IMR-90 (cell line): ENCODE data around the gene WDFY2. TPM values are rescaled to one million over a fixed set of nuclear protein-coding genes. Genes with fewer than 3 reads are reported as not detected.
A peak's percentile ranks its signal among the peaks of the same experiment; 100 is the strongest.

Source experiments
- ATAC-seq: fragments of 200-7000 bp; cut with Tn5 transposase; 2 replicates; pipeline ENCODE4 v1.9.1; 2020; ENCODE audit warnings: low read depth, mild to moderate bottlenecking, moderate library complexity
- BruUV-seq: library from RNA; stranded (reverse); fragments of 400-500 nt; replicated peaks from 2 replicates; lab custom pipeline; 2021; lab: Mats Ljungman, UMichigan
- CTCF ChIA-PET: fragments of 300-600 bp; formaldehyde crosslinking; extraction: SDS; loops from one replicate; lab custom pipeline; 2021; ENCODE audit warnings: antibody characterized with exemption; lab: Yijun Ruan, JAX
- POLR2A ChIA-PET: fragments of 300-600 bp; sonication (Branson Sonifier 250); formaldehyde crosslinking; loops from one replicate; lab custom pipeline; 2022; ENCODE audit warnings: antibody characterized with exemption; ENCODE audit not compliant: unreplicated experiment; lab: Charles Lee
- DNase-seq: peaks from one replicate; pipeline ENCODE4 v3.0.0; 2013
- H2AFZ ChIP-seq: replicated peaks from 2 replicates; pipeline ENCODE3; 2013; ENCODE audit warnings: low read length, mild to moderate bottlenecking; ENCODE audit not compliant: poor library complexity
- H2AK5ac ChIP-seq: 2 replicates; pipeline ENCODE4 v1.6.1; 2013; ENCODE audit warnings: low read depth, low read length, inconsistent platforms
- H2AK9ac ChIP-seq: replicated peaks from 2 replicates; pipeline ENCODE3; 2013; ENCODE audit warnings: mild to moderate bottlenecking, low read depth, low read length, moderate library complexity; ENCODE audit not compliant: poor library complexity
- H2BK120ac ChIP-seq: 2 replicates; pipeline ENCODE4 v1.6.1; 2013; ENCODE audit warnings: low read depth, low read length, inconsistent platforms
- H2BK15ac ChIP-seq: 3 replicates; pipeline ENCODE4 v1.6.1; 2013; ENCODE audit warnings: low read depth, low read length, inconsistent platforms
- H2BK20ac ChIP-seq: 2 replicates; pipeline ENCODE4 v1.6.1; 2013; ENCODE audit warnings: low read depth, mild to moderate bottlenecking, inconsistent platforms, low read length, moderate library complexity
- H2BK5ac ChIP-seq: 2 replicates; pipeline ENCODE4 v1.6.1; 2013; ENCODE audit warnings: mild to moderate bottlenecking, low read depth, low read length, inconsistent platforms; ENCODE audit not compliant: poor library complexity, severe bottlenecking
- H3K14ac ChIP-seq: replicated peaks from 2 replicates; pipeline ENCODE4 v1.6.1; 2013; ENCODE audit warnings: low read depth, low read length, inconsistent platforms
- H3K18ac ChIP-seq: 2 replicates; pipeline ENCODE4 v1.6.1; 2013; ENCODE audit warnings: low read depth, low read length, control low read depth
- H3K23ac ChIP-seq: 2 replicates; pipeline ENCODE4 v1.6.1; 2013; ENCODE audit warnings: low read depth, low read length, inconsistent platforms
- H3K27ac ChIP-seq: 2 replicates; pipeline ENCODE4 v1.5.1; 2013; ENCODE audit warnings: mild to moderate bottlenecking, control low read depth, low read length; ENCODE audit not compliant: insufficient read depth
- H3K27me3 ChIP-seq: 2 replicates; pipeline ENCODE4 v1.6.1; 2013; ENCODE audit warnings: low read length; ENCODE audit not compliant: control insufficient read depth, insufficient read depth
- H3K36me3 ChIP-seq: 2 replicates; pipeline ENCODE4 v1.6.1; 2013; ENCODE audit warnings: low read length, mixed read lengths; ENCODE audit not compliant: control insufficient read depth, insufficient read depth
- H3K4ac ChIP-seq: 2 replicates; pipeline ENCODE4 v1.6.1; 2013; ENCODE audit warnings: low read depth, low read length, inconsistent platforms
- H3K4me1 ChIP-seq: 2 replicates; pipeline ENCODE4 v1.6.1; 2013; ENCODE audit warnings: low read length, mixed read lengths; ENCODE audit not compliant: control insufficient read depth, insufficient read depth
- H3K4me2 ChIP-seq: 2 replicates; pipeline ENCODE4 v1.6.1; 2013; ENCODE audit warnings: low read depth, mild to moderate bottlenecking, control low read depth, low read length, moderate library complexity
- H3K4me3 ChIP-seq: 2 replicates; pipeline ENCODE4 v1.5.1; 2013; ENCODE audit warnings: low read depth, mild to moderate bottlenecking, control low read depth, low read length, moderate library complexity; ENCODE audit not compliant: insufficient read depth
- H3K56ac ChIP-seq: 2 replicates; pipeline ENCODE4 v1.6.1; 2013; ENCODE audit warnings: low read length, inconsistent platforms; ENCODE audit not compliant: insufficient read depth; ENCODE audit errors: extremely low read depth
- H3K79me1 ChIP-seq, 2 experiments: 2 replicates each; pipeline ENCODE4 v1.6.1; 2013; ENCODE audit warnings: low read length in 2 of 2, inconsistent platforms in 1 of 2, low read depth in 1 of 2
- H3K9ac ChIP-seq: 2 replicates; pipeline ENCODE4 v1.6.1; 2013; ENCODE audit warnings: low read depth, low read length, control low read depth
- H3K9me1 ChIP-seq: 2 replicates; pipeline ENCODE4 v1.6.1; 2013; ENCODE audit warnings: low read length, inconsistent platforms; ENCODE audit not compliant: insufficient read depth
- H3K9me3 ChIP-seq: 2 replicates; pipeline ENCODE4 v1.6.1; 2013; ENCODE audit warnings: low read length; ENCODE audit not compliant: control insufficient read depth, insufficient read depth
- H4K20me1 ChIP-seq: 2 replicates; pipeline ENCODE4 v1.6.1; 2013; ENCODE audit warnings: low read length, inconsistent platforms; ENCODE audit not compliant: insufficient read depth
- H4K5ac ChIP-seq: 2 replicates; pipeline ENCODE4 v1.6.1; 2013; ENCODE audit warnings: mild to moderate bottlenecking, low read depth, low read length, control low read depth
- H4K8ac ChIP-seq, 2 experiments: 2 replicates each; pipeline ENCODE4 v1.6.1; 2013; ENCODE audit warnings: low read depth in 2 of 2, low read length in 2 of 2, control low read depth in 1 of 2, inconsistent platforms in 1 of 2
- H4K91ac ChIP-seq: 2 replicates; pipeline ENCODE4 v1.6.1; 2013; ENCODE audit warnings: low read depth, low read length, inconsistent platforms; ENCODE audit not compliant: insufficient read depth
- BHLHE40 ChIP-seq: fragments of 150-350 bp; IDR thresholded peaks from 2 replicates; pipeline ENCODE4 v1.6.1; 2016; ENCODE audit warnings: mild to moderate bottlenecking, low read depth, low read length
- CEBPB ChIP-seq: IDR thresholded peaks from 2 replicates; pipeline ENCODE4 v1.6.1; 2012; ENCODE audit warnings: low read depth, low read length, improper control_type of control experiment
- CHD1 ChIP-seq: IDR thresholded peaks from 2 replicates; pipeline ENCODE4 v1.6.1; 2012; ENCODE audit warnings: low read depth, low read length, improper control_type of control experiment
- FOS ChIP-seq: fragments of 150-350 bp; IDR thresholded peaks from 2 replicates; pipeline ENCODE4 v1.6.1; 2016; ENCODE audit warnings: low read depth, low read length
- MAFK ChIP-seq: IDR thresholded peaks from 2 replicates; pipeline ENCODE4 v1.6.1; 2012; ENCODE audit warnings: low read depth, low read length, improper control_type of control experiment
- MAZ ChIP-seq: IDR thresholded peaks from 2 replicates; pipeline ENCODE4 v1.6.1; 2012; ENCODE audit warnings: low read depth, mild to moderate bottlenecking, low read length, improper control_type of control experiment, moderate library complexity, borderline replicate concordance
- MXI1 ChIP-seq: IDR thresholded peaks from 2 replicates; pipeline ENCODE4 v1.6.1; 2012; ENCODE audit warnings: low read depth, mild to moderate bottlenecking, low read length, moderate library complexity, borderline replicate concordance
- NFE2L2 ChIP-seq: fragments of 150-350 bp; IDR thresholded peaks from 2 replicates; pipeline ENCODE4 v1.6.1; 2016; ENCODE audit warnings: low read depth, mild to moderate bottlenecking, low read length
- POLR2A ChIP-seq: IDR thresholded peaks from 2 replicates; pipeline ENCODE4 v1.6.1; 2012; ENCODE audit warnings: mild to moderate bottlenecking, low read depth, low read length
- RAD21 ChIP-seq: IDR thresholded peaks from 2 replicates; pipeline ENCODE4 v1.6.1; 2012; ENCODE audit warnings: low read length, improper control_type of control experiment
- RCOR1 ChIP-seq: IDR thresholded peaks from 2 replicates; pipeline ENCODE4 v1.6.1; 2012; ENCODE audit warnings: mild to moderate bottlenecking, low read length, improper control_type of control experiment; ENCODE audit not compliant: insufficient replicate concordance
- RFX5 ChIP-seq: IDR thresholded peaks from 2 replicates; pipeline ENCODE4 v1.8.0; 2012; ENCODE audit warnings: low read depth, mild to moderate bottlenecking, low read length, moderate library complexity
- SMC3 ChIP-seq: fragments of 150-350 bp; IDR thresholded peaks from 2 replicates; pipeline ENCODE4 v1.6.1; 2016; ENCODE audit warnings: low read depth, mild to moderate bottlenecking, antibody characterized with exemption, low read length, moderate library complexity
- WGBS, 2 experiments: methylation state at CpG; one replicate each; pipeline versions ENCODE4 v1.1.5 to v1.1.7; 2013; ENCODE audit warnings: missing lambda C conversion rate in 2 of 2; ENCODE audit not compliant: insufficient read length in 1 of 2; ENCODE audit errors: extremely low coverage in 2 of 2; 5-methylcytosine and 5-hydroxymethylcytosine counted together
- dilution Hi-C: fragments of 300-500 bp; cut with HindIII; formaldehyde crosslinking; loops from one replicate; pipeline ENCODE4 v1.14.3; 2018; ENCODE audit warnings: low sequenced_read_pairs; ENCODE audit not compliant: unreplicated experiment
- in situ Hi-C: fragments of 300-500 bp; cut with MboI; formaldehyde crosslinking; loops from 3 replicates; pipeline ENCODE4 v1.14.3; 2019; ENCODE audit warnings: low sequenced_read_pairs, inconsistent platforms, mixed read lengths
- intact Hi-C: fragments of 100-400 bp; cut with micrococcal nuclease; formaldehyde crosslinking; loops from 2 replicates; pipeline ENCODE4 v1.10.0; 2022
- polyA plus RNA-seq, 3 experiments: library from polyadenylated mRNA; depleted of rRNA; stranded (reverse); fragments of >200 nt; gene quantifications; 2 replicates each; pipeline ENCODE4 v1.2.3, GENCODE V29; 2012; ENCODE audit warnings: low replicate concordance in 1 of 3
- total RNA-seq: library from RNA; depleted of rRNA; stranded (reverse); fragments of >200 nt; gene quantifications from 2 replicates; pipeline ENCODE4 v1.2.3, GENCODE V29; 2012
- TF ChIP-seq, protein P1 (sequence below): fragments of 150-350 bp; IDR thresholded peaks from 2 replicates; pipeline ENCODE4 v1.6.1; 2016; ENCODE audit warnings: low read depth, mild to moderate bottlenecking, low read length, moderate library complexity, borderline replicate concordance
- TF ChIP-seq, protein P2 (sequence below): conservative IDR thresholded peaks from 2 replicates; pipeline ENCODE4 v1.5.1; 2012; ENCODE audit warnings: mild to moderate bottlenecking, low read depth, low read length, improper control_type of control experiment
- TF ChIP-seq, protein P3 (sequence below): fragments of 150-350 bp; IDR thresholded peaks from 2 replicates; pipeline ENCODE4 v1.6.1; 2017; ENCODE audit warnings: mild to moderate bottlenecking, antibody characterized with exemption, low read length, low read depth

Gene WDFY2
- total and polyA plus RNA-seq, 2 of the 4 experiments (the other 2 are of a cell fraction): 4.3 to 5.4 TPM

DNA sequence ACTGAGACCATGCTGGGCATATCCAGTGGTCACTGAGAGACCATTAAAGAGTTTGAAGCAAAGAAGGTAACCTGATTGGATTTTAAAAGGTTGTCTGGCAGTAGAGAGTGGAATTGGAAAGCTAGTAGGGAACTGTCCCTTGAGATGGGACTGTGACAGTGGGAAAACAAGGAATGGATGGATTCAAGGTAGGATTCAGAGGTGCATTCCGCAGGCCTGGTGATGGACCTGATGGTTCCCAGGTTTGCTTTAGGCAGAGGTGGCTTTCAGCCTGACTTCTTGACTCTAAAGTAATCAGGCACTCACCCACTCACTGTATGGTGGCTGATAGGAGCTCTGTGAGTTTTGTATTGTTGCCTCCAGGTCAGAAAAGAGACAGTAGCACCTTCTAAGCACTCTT lies 146.7 kb downstream of the WDFY2 start:
- TF ChIP-seq MAFK (no peak), RFX5 (no peak), BHLHE40 (no peak), MAZ (no peak), NFE2L2 (no peak), RCOR1 (no peak), SMC3 (no peak), POLR2A (no peak), MXI1 (no peak), CHD1 (no peak), FOS (no peak), RAD21 (no peak), CEBPB (no peak)
- TF ChIP-seq, protein P1, sequence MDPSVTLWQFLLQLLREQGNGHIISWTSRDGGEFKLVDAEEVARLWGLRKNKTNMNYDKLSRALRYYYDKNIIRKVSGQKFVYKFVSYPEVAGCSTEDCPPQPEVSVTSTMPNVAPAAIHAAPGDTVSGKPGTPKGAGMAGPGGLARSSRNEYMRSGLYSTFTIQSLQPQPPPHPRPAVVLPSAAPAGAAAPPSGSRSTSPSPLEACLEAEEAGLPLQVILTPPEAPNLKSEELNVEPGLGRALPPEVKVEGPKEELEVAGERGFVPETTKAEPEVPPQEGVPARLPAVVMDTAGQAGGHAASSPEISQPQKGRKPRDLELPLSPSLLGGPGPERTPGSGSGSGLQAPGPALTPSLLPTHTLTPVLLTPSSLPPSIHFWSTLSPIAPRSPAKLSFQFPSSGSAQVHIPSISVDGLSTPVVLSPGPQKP: no peak
- TF ChIP-seq, protein P2, sequence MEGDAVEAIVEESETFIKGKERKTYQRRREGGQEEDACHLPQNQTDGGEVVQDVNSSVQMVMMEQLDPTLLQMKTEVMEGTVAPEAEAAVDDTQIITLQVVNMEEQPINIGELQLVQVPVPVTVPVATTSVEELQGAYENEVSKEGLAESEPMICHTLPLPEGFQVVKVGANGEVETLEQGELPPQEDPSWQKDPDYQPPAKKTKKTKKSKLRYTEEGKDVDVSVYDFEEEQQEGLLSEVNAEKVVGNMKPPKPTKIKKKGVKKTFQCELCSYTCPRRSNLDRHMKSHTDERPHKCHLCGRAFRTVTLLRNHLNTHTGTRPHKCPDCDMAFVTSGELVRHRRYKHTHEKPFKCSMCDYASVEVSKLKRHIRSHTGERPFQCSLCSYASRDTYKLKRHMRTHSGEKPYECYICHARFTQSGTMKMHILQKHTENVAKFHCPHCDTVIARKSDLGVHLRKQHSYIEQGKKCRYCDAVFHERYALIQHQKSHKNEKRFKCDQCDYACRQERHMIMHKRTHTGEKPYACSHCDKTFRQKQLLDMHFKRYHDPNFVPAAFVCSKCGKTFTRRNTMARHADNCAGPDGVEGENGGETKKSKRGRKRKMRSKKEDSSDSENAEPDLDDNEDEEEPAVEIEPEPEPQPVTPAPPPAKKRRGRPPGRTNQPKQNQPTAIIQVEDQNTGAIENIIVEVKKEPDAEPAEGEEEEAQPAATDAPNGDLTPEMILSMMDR: no peak
- TF ChIP-seq, protein P3, sequence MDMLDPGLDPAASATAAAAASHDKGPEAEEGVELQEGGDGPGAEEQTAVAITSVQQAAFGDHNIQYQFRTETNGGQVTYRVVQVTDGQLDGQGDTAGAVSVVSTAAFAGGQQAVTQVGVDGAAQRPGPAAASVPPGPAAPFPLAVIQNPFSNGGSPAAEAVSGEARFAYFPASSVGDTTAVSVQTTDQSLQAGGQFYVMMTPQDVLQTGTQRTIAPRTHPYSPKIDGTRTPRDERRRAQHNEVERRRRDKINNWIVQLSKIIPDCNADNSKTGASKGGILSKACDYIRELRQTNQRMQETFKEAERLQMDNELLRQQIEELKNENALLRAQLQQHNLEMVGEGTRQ: no peak
- H3K4me2 ChIP-seq: no peak overlapping the region
- H2BK20ac ChIP-seq: peak overlapping the region; percentile 89
- no peaks in the 10 kb centered on the region for H3K9me3 ChIP-seq
- peaks cover 48% of the 10 kb centered on the region for H3K9me1 ChIP-seq
- H3K36me3 ChIP-seq: no peaks in the 10 kb centered on the region
- 0 out of 2 replicates have a peak, but pooled peaks cover 4% of the 10 kb centered on the region for H4K20me1 ChIP-seq
- H3K9ac ChIP-seq: no peak overlapping the region
- no peak overlapping the region for H3K4me3 ChIP-seq
- intact Hi-C loops (loop anchor here (2.0 kb wide), 3 partner anchors 86 to 278 kb away; partner anchors contain the start of gene INTS6), in situ Hi-C loops (loop anchor here (10.0 kb wide), 1 partner anchor 286 kb away; no protein-coding TSS in a partner anchor), dilution Hi-C loops (no loop called here)
- peaks cover 40 to 68% of the 10 kb centered on the region in 2 experiments for H3K79me1 ChIP-seq
- peak overlapping the region in 1 of 2 experiments; percentile 81; a peak in 2 of 4 replicates for H4K8ac ChIP-seq
- peak overlapping the region; percentile 42 for H2AK9ac ChIP-seq
- H4K5ac ChIP-seq: peak overlapping the region; percentile 9; the same call in 1 of the 2 replicates
- peaks cover 35% of the 10 kb centered on the region for H3K4me1 ChIP-seq
- peak overlapping the region; percentile 89; the same call in 1 of the 2 replicates for H3K18ac ChIP-seq
- no TSS peak for BruUV-seq
- H4K91ac ChIP-seq: peak overlapping the region; percentile 75
- peak overlapping the region; percentile 85 for H2BK5ac ChIP-seq
- POLR2A ChIA-PET: no interaction called here
- H2AK5ac ChIP-seq: peak overlapping the region; percentile 90
- CTCF ChIA-PET: no interaction called here
- H3K27ac ChIP-seq: peak overlapping the region; percentile 88; the same call in 1 of the 2 replicates
- WGBS, 2 experiments: no CpG with 5 or more reads among the region's 1 CpG
- H3K56ac ChIP-seq: peak overlapping the region; percentile 82; the same call in 1 of the 2 replicates
- no peak overlapping the region for H2AFZ ChIP-seq
- H2BK15ac ChIP-seq: peak overlapping the region; percentile 65; the same call in 2 of the 3 replicates
- no peak for ATAC-seq
- no peak for DNase-seq
- no peaks in the 10 kb centered on the region for H3K27me3 ChIP-seq
- H2BK120ac ChIP-seq: peak overlapping the region; percentile 94
- H3K14ac ChIP-seq: peak overlapping the region; percentile 79
- peak overlapping the region; percentile 94 for H3K4ac ChIP-seq
- H3K23ac ChIP-seq: peak overlapping the region; percentile 96
